ENCODE data around the gene AKIP1. TPM values are rescaled to one million over a fixed set of nuclear protein-coding genes. Genes with fewer than 3 reads are reported as not detected.

AKIP1 gene
- total RNA-seq, 2 experiments from 2014 or later = 29.8 to 34.9 TPM

Other genes starting within 250 kb of the AKIP1 start
- gene TRIM66, start 228.5 kb upstream of the AKIP1 start, total RNA-seq = 10 to 100 TPM; 32.1 to 42.4 TPM
- 100 to 1,000 TPM; 715 to 800 TPM for gene RPL27A, start 228.4 kb upstream of the AKIP1 start, total RNA-seq
- not detected for gene C11orf16, start 21.8 kb downstream of the AKIP1 start, total RNA-seq
- not detected for gene ASCL3, start 31.8 kb downstream of the AKIP1 start, total RNA-seq
- gene TMEM9B, start 53.3 kb downstream of the AKIP1 start, total RNA-seq = 10 to 100 TPM; 22.9 to 30.1 TPM
- gene NRIP3, start 92.8 kb downstream of the AKIP1 start, total RNA-seq = 1 to 10 TPM in 1 of 2 experiments, under 1 TPM in 1; 0.91 to 2.1 TPM
- not detected for gene SCUBE2, start 180.4 kb downstream of the AKIP1 start, total RNA-seq

All from activated CD8-positive, alpha-beta memory T cell treated with anti-CD3 and anti-CD28 coated beads, Interleukin-2, amount 10 ng/mL, durations not matched to agents 7 days and 5 days (primary cell).